GM19467 (cell line): Measurements from ENCODE around the gene CDC42.
"Not testable (repeated sequence)": the region's sequence is repeated elsewhere in the genome, so short reads cannot be mapped to it uniquely, and the experiment has no call there.

ENCODE experiments used
- ATAC-seq: cut with Tn5 transposase; IDR thresholded peaks from one replicate; pipeline ENCODE4 v1.9.1; 2021; ENCODE audit warnings: mild to moderate bottlenecking, moderate library complexity; ENCODE audit not compliant: unreplicated experiment

The CDC42 gene

GRCh38 chr1:22071511-22071910, 19.0 kb downstream of the CDC42 start:
- ATAC-seq: no peak

GRCh38 chr1:22074803-22075202, 22.3 kb downstream of the CDC42 start:
- ATAC-seq: no peak

- ATAC-seq: no peak
These were observed 23.2 kb downstream of the CDC42 start for GRCh38 chr1:22075718-22076117.

- ATAC-seq: no peak
These were observed 23.8 kb downstream of the CDC42 start for GRCh38 chr1:22076346-22076745.

- ATAC-seq: no peak
These were observed 25.2 kb downstream of the CDC42 start for GRCh38 chr1:22077728-22078127.

- no peak for ATAC-seq
These were observed 25.6 kb downstream of the CDC42 start for GRCh38 chr1:22078133-22078532.

- ATAC-seq: no peak
These were observed 27.7 kb downstream of the CDC42 start for GRCh38 chr1:22080191-22080590.

GRCh38 chr1:22088331-22088730, 35.8 kb downstream of the CDC42 start:
- no peak for ATAC-seq

GRCh38 chr1:22089134-22089571, 36.6 kb downstream of the CDC42 start:
- no peak for ATAC-seq

- ATAC-seq: no peak
These were observed 37.3 kb downstream of the CDC42 start for GRCh38 chr1:22089787-22090186.

- no peak for ATAC-seq
These were observed 38.4 kb downstream of the CDC42 start for GRCh38 chr1:22090867-22091266.

GRCh38 chr1:22092026-22092768, 39.7 kb downstream of the CDC42 start:
- ATAC-seq: not testable (repeated sequence)

- no peak for ATAC-seq
These were observed 41.0 kb downstream of the CDC42 start for GRCh38 chr1:22093513-22093912.

GRCh38 chr1:22096036-22096435, 43.5 kb downstream of the CDC42 start:
- no peak for ATAC-seq

- ATAC-seq: no peak
These were observed 44.0 kb downstream of the CDC42 start for GRCh38 chr1:22096463-22096862.

- no peak for ATAC-seq
These were observed 46.2 kb downstream of the CDC42 start for GRCh38 chr1:22098752-22099151.

GRCh38 chr1:22100168-22100567, 47.7 kb downstream of the CDC42 start:
- ATAC-seq: no peak

- ATAC-seq: no peak
These were observed 48.7 kb downstream of the CDC42 start for GRCh38 chr1:22101199-22101598.

- no peak for ATAC-seq
These were observed 49.5 kb downstream of the CDC42 start for GRCh38 chr1:22101995-22102394.

GRCh38 chr1:22102746-22103145, 50.2 kb downstream of the CDC42 start:
- ATAC-seq: no peak

GRCh38 chr1:22104094-22104493, 51.6 kb downstream of the CDC42 start:
- no peak for ATAC-seq

- ATAC-seq: no peak
These were observed 52.4 kb downstream of the CDC42 start for GRCh38 chr1:22104865-22105437.
